ENCODE results near the gene SMAD5.

DNA sequence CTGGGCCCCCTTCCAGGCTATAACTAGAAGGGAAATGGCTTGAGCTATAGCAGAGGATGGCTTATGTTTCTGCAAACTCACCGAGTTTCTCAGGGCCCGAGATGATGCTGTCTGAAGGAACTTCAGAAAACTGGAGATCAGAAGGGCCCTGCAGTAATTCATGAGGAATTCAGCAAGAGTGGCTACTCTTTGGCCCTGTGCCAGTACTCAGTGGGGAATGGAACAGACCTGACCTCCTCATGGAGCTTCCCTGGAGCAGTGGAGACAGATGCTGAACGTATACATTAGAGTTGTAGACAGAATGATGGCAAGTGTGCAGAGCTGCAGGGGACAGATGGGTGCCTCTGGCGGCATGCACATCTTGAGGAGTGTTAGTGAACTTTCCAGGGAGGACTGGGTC, 77.6 kb downstream of the SMAD5 start:
- TF ChIP-seq, protein P1, sequence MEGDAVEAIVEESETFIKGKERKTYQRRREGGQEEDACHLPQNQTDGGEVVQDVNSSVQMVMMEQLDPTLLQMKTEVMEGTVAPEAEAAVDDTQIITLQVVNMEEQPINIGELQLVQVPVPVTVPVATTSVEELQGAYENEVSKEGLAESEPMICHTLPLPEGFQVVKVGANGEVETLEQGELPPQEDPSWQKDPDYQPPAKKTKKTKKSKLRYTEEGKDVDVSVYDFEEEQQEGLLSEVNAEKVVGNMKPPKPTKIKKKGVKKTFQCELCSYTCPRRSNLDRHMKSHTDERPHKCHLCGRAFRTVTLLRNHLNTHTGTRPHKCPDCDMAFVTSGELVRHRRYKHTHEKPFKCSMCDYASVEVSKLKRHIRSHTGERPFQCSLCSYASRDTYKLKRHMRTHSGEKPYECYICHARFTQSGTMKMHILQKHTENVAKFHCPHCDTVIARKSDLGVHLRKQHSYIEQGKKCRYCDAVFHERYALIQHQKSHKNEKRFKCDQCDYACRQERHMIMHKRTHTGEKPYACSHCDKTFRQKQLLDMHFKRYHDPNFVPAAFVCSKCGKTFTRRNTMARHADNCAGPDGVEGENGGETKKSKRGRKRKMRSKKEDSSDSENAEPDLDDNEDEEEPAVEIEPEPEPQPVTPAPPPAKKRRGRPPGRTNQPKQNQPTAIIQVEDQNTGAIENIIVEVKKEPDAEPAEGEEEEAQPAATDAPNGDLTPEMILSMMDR (IDR thresholded peaks at IDR 0.05): no peak
- no peak for TF ChIP-seq POLR2A (IDR thresholded peaks at IDR 0.05)
